Stimulated activated CD4-positive, alpha-beta T cell treated with anti-CD3 and anti-CD28 coated beads, Interleukin-15, amount 100 ng/mL, for 1 hour (primary cell): ENCODE measurements around the gene APOL2.
A peak's percentile ranks its signal among the peaks of the same experiment; 100 is the strongest.
"Not testable (repeated sequence)": the region's sequence is repeated elsewhere in the genome, so short reads cannot be mapped to it uniquely, and the experiment has no call there.

Source experiments
- DNase-seq, 2 donors: peaks; one replicate each; pipeline ENCODE4 v3.0.0-alpha.2; 2020; ENCODE audit warnings: low read depth in 1 of 2, low spot score in 1 of 2

Gene APOL2, protein sequence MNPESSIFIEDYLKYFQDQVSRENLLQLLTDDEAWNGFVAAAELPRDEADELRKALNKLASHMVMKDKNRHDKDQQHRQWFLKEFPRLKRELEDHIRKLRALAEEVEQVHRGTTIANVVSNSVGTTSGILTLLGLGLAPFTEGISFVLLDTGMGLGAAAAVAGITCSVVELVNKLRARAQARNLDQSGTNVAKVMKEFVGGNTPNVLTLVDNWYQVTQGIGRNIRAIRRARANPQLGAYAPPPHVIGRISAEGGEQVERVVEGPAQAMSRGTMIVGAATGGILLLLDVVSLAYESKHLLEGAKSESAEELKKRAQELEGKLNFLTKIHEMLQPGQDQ

DNA sequence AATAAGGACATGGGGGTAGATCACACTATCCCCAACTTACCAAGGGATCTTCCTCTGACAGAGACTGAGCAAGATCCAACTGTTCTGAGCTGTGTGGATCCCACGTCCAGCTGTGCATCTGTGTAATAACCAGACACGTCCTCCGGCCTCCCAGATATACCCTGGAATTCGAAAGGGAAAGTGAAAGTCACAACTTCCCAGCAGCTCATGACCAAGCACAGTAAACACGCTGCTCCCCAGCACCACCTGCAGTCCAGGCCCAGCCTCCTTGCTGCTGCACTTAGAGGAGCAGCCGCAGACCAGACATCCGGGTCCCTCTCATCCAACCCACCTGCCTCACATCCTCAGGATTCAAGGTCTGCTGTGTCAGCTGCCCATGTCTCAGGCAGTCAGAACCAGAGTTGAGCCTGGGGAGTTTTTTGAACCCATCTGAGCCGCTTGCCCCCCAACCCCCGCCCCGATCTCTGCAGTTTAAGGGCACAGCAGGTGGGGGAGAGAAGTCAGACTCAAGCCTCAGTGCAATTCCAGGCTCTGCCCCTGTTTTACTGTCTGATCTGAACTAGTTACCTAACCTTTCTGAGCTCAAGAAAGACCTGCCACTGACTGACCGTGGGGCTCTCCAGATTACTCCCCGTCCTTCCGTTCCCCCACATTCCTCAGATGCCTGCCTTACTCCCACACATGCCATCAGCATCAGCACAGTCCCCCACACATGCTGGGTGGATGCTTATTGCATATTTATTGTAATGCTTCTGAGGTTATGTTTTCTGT, at the start of gene APOL2:
TSS of gene APOL2 (minus strand) at position 127 of the 771 bp plus-strand sequence. CDS start 6,365 bp downstream, outside the sequence.
- DNase-seq = peak; percentile 62 to 70

DNA sequence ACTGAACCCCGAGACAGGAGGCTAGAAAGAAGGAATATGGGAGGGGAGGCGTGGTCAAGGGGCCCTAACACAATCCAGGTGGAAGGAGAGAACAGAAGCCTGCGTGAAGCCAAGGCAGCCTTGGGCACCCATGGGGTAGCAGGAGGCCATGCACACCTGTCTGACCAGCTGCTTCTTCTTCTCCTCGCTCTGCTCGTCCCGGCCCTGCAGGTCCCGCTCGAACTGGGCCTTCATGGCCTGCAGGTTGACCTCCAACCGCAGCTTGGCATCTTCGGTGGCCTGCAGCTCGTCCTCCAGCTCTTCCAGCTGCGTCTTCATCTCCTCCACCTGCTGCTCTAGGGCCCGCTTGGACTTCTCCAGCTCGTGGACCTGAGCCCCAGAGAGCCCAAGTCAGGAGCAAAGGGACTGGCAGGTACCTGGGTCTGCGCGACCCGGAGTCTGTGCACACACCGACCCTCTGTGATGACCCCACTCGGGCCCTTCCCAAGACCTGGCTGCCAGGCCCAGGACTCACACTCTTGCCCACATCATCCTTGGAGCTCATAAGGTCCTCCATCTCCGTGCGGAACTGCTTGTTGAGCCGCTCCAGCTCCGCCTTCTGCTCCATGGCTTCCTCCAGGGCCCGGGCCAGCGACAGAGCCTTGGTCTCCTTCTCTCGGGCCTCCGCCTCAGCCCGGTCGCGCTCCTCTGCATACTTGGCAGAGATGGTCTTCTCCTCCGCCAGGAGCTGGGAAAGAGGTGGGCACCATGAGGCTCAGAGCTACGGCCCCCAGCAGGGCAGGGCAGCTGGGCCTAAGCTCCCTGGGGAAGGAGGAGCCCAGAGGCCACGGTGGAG, 49.5 kb upstream of the APOL2 start:
- no peak for DNase-seq

DNA sequence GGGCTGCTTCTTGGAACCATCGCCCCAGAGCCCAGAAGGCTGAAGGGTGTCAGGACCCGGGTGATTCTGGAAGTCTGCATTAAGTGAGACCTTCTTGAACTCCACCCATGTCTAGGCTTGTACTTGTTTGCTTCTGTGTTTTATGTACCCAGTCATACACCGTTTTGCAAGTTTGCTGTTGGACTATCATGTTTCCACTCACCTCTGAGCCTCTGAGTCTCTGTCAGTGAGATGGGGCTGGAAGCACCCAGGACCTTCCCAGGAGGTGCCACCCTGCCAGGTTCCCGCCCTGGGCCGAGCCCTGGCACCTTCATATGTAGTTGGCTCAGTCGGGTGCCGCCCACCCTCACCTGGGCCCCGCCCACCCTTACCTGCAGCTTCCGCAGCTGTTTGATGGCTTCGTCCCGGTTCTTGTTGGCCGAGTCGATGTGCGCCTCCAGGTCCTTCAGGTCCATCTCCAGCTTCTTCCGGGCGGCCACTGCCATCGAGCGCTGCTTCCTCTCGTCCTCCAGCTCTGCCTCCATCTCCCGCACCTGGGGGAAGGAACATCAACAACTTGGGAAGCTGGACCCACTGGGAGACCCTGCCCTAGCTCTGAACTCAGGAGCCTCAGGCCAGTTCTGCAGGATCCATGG, 48.7 kb upstream of the APOL2 start:
- DNase-seq = no peak

DNA sequence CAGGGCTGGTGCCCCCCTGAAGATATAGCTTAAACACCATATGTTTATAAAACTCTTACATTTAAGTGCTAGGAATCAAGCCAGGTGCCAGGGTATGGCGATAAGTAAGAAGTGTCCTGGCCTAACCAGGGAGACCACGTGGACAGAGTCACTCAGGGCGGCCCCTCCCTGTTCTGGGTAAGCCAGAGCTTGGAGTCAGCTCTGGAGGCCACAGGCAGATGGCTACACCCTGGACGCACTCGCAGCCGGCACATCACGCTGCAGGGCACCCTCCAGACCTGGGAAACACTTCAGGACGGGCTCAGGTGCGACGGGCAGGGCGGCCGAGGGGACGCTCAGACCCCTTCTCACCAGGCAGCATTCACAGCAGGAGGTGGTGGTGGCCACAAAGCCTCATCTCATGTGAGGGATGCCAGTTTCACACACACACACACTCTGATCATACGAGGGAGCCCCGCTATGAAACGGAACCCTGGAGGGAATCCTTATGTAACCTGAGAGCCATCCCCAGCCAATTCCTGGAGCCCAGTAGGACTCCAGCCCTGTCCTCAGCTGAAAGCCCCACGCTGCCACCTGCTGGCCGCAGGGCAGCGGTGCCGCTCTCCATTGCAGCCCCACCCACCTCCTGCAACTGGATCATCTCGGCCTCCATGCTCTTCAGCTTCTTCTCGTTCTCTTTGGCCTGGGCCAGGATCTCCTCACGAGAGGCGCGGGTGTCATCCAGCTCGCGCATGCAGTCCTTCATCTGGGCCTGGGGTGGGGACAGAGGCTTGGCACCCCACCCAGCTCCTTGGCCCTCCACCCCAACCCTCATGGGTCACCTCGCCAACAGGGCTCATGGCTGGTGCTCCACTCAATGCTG, 47.0 kb upstream of the APOL2 start:
- peak; percentile 23 to 62 for DNase-seq

DNA sequence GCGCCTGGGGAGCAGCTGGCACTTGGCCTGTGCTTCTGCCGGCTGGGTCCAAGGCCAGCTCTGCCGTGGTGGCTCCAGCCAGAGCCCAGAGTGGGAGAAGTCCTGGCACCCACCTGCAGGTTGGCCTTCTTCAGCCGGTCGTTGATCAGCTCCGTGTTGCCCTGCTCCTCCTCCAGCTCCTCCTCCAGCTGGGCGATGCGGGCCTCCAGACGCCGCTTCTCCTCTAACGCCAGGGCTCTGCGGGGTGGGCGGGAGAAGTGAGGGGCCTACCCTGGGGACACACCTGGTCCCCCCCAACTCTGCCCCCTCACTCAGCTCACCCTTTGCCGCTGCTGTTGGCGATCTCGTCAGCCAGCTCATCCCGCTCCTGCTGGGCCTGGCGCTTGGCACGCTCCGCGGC, 46.2 kb upstream of the APOL2 start:
- DNase-seq = no peak

DNA sequence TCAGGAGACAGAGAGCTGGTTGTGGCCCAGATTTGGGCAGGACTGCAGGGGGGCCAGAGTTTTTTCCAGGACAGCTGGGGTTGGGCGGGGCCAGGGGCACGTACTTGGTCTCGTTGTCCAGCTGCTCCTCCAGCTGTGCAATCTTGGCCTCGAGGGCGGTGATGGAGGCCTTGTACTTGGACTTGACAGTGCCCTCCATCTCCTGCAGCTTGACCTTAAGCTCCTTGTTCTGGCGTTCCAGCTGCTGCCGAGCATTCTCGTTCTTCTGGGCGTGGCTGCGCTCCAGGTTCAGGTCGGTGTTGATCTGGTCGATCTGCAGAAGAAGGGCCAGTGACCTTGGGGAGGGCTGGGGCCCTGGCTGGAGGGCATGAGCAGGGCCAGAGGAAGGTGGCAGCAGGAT, 45.7 kb upstream of the APOL2 start:
- no peak for DNase-seq

DNA sequence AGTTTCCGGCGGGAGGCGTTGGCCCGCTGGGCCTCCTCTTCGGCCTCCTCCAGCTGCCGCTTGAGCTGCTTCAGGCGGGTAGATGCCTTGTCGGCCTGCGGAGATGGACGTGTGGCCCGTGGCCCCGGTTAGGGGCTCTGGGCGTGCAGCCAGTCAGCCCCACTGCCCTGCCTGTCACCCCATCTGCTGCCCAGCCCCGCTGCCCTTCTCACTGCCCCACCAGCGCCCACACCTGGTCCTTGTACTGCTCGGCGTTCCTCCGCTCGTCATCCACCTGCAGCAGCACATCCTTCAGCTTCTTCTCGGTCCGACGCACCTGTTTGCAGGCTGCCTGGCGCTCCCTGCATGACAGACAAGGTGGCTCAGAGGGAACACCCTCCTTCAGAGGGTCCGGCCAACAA, 44.8 kb upstream of the APOL2 start:
- DNase-seq = no peak

DNA sequence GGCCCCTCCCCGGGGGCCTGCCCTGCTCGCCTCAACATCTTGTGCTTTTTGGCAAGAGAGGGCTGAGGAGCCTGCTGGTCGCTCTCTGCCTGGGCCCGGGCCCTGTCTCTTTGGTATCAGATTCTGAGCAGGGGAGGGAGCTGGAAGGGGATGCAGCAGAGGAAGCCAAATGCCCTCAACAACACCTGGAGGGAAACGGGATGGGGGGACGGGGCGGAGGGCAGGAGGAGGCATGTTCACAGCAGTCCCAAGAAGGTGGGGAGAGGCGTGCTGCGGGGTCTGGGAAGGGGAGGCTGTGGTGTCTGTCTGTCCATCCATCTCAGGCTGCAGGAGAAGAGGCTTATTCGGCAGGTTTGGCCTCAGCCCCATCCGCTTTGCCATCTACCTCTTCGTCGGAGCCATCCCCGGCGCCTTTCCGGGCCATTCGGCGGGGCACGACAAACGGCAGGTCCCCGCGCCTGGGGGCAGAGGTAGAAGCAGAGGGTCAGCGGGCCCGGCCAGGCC, 43.1 kb upstream of the APOL2 start:
- no peak for DNase-seq

DNA sequence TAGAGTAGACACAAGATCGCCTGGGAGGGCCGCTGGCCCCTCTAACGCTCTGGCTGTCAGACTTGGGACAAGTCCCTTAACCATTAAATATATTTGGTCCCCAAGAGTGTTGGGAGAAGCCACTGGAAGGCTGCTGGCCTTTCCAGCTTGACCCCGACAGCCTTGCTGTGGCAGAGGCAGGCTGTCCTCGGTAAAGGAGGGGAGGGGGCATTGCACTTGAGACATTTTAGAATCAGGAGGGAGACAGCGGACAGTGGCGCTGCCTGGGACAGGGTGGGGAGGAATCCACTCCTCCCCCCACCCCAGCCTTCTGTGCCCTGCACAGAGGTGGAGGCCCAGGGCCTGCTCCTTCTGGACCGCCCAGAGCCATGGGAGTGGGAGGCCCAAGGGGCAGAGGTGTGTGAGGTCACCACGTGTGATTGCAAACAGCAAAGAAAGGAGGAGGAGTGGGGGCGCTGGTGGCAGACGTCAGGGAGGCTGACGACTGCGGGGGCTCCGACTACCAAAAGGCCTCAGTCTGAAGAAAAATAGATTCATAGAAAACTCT, 42.5 kb upstream of the APOL2 start:
- DNase-seq = no peak

DNA sequence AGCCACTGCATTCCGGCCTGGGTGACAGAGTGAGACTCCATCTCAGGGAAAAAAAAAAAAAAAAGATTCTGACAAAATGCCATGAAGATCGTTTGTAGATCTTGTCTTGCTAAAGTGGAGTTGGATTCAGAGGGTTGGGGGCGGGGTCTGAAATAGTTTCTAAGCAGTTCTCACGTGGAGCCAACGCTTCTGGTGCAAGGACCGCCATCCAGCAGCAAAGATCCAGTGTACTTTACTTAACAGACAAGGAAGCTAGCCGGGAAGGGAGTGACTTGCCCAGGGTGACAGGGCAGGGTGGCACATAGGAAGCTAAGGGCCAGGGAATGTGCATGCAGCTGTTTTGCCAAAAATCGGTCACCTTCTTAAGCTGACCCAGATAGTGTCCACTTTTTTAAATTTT, 41.1 kb upstream of the APOL2 start:
- no peak for DNase-seq

DNA sequence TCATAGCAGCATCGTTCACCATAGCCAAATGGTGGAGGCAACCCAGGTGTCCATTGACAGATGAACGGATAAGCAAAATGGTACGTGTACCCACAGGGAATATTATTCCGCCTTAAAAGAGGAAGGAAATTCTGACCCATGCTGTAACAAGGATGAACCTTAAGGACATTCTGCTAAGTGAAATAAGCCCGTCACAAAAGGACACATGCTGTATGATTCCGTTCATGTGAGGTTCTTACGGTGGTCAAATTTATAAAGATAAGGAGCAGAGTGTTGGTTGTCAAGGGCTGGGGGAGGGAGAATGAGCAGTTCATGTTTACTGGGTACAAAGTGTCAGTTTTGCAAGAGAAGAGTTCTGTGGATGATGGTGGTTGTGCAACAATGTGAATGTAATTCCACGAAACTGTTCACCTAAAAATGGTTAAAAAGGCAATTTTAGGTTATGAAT, 39.9 kb upstream of the APOL2 start:
- DNase-seq = no peak

DNA sequence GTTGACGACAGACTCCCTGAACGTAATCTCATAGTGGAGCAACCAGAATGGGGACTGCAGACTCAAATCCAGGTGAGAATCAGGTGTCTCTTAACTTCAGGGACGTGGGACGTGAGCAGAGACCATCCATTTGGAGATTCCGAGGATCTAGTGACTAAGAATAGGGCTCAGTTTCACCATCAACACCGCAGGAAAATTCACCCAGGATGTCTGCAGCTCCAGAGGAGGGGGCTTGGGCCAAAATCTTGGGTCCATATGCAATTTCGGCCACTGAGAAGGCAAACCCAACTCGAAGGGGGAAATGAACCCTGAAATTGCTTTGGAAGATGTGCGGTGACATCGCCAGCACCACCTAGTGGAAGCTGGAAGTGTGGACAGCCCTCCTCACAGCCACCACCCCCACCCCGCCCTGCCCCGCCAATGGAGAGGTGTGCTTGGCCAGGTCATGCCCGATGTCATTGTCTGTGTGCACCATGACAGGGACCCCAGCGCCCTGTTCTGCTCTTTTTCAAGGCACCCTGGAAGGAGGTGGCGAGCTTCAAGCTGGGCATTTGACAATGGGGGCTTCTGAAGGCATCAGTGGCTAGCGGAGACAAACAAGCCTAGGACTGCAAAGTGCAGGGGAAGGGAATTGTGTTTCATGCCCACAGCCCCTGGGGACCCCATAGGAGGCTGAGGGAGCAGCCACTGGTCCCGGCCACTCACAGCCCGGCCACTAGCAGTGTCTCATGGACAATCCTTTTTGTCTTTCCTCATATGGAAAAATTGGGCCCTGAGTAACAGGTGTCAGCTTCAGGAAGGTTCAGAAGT, 38.4 kb upstream of the APOL2 start:
- DNase-seq = peak; percentile 26 to 44

DNA sequence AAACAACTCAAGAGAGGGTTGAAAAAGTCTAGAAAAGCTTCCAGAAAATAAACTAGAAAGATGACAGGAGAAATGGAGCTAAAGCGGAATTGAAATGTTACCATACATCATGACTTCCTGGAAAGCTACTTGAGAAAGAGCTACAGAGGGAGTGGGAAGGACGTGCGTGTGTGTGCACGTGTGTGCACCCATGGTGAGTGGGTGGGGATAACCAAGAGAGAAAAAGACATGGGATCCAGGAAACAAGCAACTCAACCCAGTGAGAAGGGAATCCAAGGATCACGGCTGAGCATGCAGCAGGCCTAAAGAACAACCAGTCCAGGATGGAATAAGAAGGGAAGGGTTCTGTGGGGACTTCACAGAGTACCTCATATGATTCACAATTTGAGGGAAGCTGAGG, 35.2 kb upstream of the APOL2 start:
- no peak for DNase-seq

DNA sequence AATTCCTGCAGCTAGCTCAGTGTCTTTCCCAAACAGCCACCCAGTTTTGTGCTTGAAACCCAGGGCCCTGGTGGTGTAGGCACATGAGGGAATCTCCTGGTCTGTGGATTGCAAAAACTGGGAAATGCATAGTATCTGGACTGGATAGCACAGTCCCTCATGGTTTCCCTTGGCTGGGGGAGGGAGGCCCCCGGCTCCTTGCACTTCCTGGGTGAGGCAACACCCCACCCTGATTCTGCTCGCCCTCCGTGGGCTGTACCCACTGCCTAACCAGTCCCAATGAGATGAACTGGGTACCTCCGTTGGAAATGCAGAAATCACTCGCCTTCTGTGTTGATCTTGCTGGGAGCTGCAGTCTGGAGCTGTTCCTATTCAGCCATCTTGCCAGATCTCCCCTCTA, 32.6 kb upstream of the APOL2 start:
- DNase-seq = not testable (repeated sequence)

DNA sequence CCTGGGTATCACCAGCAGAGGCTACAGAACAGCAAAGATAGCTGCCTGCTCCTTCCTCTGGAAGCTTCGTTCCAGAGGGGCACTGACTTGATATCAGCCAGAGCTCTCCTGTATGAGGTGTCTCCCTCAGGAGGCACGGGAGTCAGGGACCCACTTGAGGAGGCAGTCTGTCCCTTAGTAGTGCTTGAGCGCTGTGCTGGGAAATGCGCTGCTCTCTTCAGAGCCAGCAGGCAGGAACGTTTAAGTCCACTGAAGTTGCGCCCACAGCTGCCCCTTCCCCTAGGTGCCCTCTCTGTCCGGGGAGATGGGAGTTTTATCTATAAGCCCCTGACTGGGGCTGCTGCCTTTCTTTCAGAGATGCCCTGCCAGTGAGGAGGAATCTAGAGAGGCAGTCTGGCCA, 31.9 kb upstream of the APOL2 start:
- not testable (repeated sequence) for DNase-seq

DNA sequence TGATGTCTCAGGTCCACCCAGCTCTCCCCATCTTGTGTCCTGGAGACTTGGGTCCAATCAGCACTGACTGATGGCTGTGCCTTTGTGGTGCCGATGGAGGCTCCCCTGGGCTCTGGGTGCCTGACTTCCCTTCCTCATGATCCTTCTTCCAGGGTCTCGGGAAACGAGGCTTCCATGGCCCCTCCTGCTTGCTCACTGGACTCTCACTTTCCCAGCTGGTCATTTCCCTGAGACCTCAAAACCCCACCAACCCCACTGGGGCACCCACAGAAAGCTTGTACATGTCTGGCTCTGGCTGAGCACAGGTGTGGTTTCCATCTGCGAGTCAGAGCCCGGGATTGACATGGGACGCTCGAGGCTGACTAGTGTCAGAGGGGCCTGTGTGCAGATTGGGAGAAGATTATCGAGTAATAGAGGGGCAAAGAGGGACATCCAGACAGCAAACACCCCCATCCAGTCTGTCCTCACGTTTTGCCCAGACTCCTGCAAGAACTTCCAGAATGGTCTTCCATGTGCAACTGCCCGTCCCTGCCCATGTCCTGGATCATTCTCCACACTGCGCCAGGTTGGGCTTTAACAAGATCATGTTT, 28.7 kb upstream of the APOL2 start:
- no peak for DNase-seq

DNA sequence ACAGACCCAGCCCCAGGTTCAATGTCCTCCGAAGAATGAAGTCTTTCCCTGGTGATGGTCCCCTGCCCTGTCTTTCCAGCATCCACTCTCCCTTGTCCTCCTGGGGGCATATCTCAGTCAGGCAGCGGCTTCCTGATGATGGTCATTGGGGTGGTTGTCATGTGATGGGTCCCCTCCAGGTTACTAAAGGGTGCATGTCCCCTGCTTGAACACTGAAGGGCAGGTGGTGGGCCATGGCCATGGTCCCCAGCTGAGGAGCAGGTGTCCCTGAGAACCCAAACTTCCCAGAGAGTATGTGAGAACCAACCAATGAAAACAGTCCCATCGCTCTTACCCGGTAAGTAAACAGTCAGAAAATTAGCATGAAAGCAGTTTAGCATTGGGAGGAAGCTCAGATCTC, 27.7 kb upstream of the APOL2 start:
- no peak for DNase-seq

DNA sequence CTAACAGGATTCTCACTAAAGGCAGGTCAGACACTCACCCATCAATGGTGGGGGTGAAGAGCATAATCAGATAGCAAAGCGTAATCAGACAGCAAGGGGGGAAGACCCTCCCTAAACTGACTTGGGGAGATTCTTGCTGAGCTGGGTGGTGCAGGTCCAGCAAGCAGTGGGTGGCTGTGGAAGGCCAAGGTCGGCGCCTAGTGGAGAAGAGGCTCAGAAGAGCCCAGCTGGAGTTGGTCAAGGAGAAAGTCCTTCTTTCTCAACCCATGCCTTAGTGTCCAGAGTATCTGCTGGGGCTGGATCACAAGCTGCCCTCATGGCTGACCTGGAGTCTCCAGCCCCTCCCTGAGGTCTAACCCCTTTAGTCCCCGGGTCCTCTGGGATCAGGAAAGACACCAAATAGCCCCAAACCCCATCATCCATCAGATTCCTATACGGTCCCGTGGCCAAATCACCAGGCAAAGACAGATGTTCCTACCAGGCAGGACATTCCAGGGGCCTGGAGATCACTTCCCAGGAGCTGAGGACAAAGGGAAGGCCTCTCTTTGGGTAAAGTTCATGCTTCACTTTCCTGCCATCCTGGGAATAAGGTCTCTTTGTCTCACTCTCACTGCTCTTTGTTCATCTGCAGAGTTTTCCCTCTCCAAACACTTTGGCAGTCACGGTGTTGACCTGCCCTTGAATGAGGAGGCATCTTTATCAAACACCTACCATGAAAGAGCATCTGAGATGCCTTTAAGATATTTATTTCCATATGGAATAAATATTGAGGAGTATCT, 24.7 kb upstream of the APOL2 start:
- not testable (repeated sequence) for DNase-seq
